HG02610 (cell line): ENCODE data around the gene INTS1.

Source experiments
- ATAC-seq: cut with Tn5 transposase; IDR thresholded peaks from one replicate; pipeline ENCODE4 v1.9.1; 2021; ENCODE audit warnings: mild to moderate bottlenecking, moderate library complexity; ENCODE audit not compliant: unreplicated experiment

The INTS1 gene

GRCh38 chr7:1421020-1421790 is 83.0 kb downstream of the INTS1 start:
- ATAC-seq, result no peak
